Mammary epithelial cell (primary cell): ENCODE data around the gene DNM1L.

Source experiments
- CTCF ChIP-seq, 2 donors: IDR thresholded peaks in 1 of 2; conservative IDR thresholded peaks in 1 of 2; 2 replicates each; pipeline ENCODE4 v1.5.1; 2011 to 2012; ENCODE audit warnings: inconsistent platforms in 2 of 2, low read length in 2 of 2, mild to moderate bottlenecking in 2 of 2, control low read depth in 1 of 2, low read depth in 1 of 2; ENCODE audit not compliant: insufficient read depth in 1 of 2; ENCODE audit errors: extremely low read depth in 1 of 2
- EZH2 ChIP-seq: IDR thresholded peaks from 2 replicates; pipeline ENCODE4 v1.6.1; 2012; ENCODE audit warnings: low read length, inconsistent platforms, borderline replicate concordance

GRCh38 chr12:32650508-32650907 lies 28.6 kb upstream of the DNM1L start:
- no peak for TF ChIP-seq CTCF (conservative IDR thresholded peaks at IDR 0.05 in 1 of 2, IDR thresholded peaks at IDR 0.05 in 1 of 2; ENCODE audit: extremely low read depth in 1 of 2, insufficient read depth in 1 of 2, low read depth in 1 of 2, low read length in 2 of 2)
- no peak for TF ChIP-seq EZH2
